NCI-H1436 (cell line): ENCODE data around the gene ZNF274.
"Not testable (repeated sequence)": the region's sequence is repeated elsewhere in the genome, so short reads cannot be mapped to it uniquely, and the experiment has no call there.

Source experiments
- DNase-seq: peaks from one replicate; lab custom pipeline; 2025; lab: John Stamatoyannopoulos, UW

The ZNF274 gene

GRCh38 chr19:58182989-58183816 lies at the start of gene ZNF274:
Gene ZNF274 (plus strand): TSS chr19:58183061. CDS start chr19:58183966, 905 bp downstream.
- peak; percentile 81 for DNase-seq

- DNase-seq: no peak
These were observed 48.6 kb upstream of the ZNF274 start for GRCh38 chr19:58134244-58134643.

- no peak for DNase-seq
These were observed 37.0 kb upstream of the ZNF274 start for GRCh38 chr19:58145849-58146248.

- DNase-seq: not testable (repeated sequence)
These were observed 35.4 kb upstream of the ZNF274 start for GRCh38 chr19:58147475-58147874.

- peak; percentile 74 for DNase-seq
These were observed 32.4 kb upstream of the ZNF274 start, which contains the start of gene ZNF329 for GRCh38 chr19:58150328-58150921. Gene ZNF329 (minus strand): TSS chr19:58150789. CDS start chr19:58129503, 21,286 bp downstream.

- DNase-seq: no peak
These were observed 29.5 kb upstream of the ZNF274 start for GRCh38 chr19:58153386-58153785.

- DNase-seq: no peak
These were observed 28.6 kb upstream of the ZNF274 start for GRCh38 chr19:58154287-58154678.

- peak; percentile 92 for DNase-seq
These were observed 27.9 kb upstream of the ZNF274 start for GRCh38 chr19:58154679-58155648.

- DNase-seq: no peak
These were observed 25.7 kb upstream of the ZNF274 start for GRCh38 chr19:58157045-58157728.

- no peak for DNase-seq
These were observed 16.6 kb upstream of the ZNF274 start for GRCh38 chr19:58166268-58166667.

- no peak for DNase-seq
These were observed 16.1 kb upstream of the ZNF274 start for GRCh38 chr19:58166708-58167280.

GRCh38 chr19:58170860-58171259 lies 12.0 kb upstream of the ZNF274 start:
- DNase-seq: no peak

- peak; percentile 25 for DNase-seq
These were observed 822 bp upstream of the ZNF274 start for GRCh38 chr19:58181902-58182576.

- no peak for DNase-seq
These were observed 278 bp upstream of the ZNF274 start for GRCh38 chr19:58182577-58182988.

GRCh38 chr19:58183817-58184215 lies 955 bp downstream of the ZNF274 start:
- no peak for DNase-seq

GRCh38 chr19:58196901-58197616 lies 14.2 kb downstream of the ZNF274 start:
- DNase-seq: no peak

GRCh38 chr19:58203814-58204475 lies 21.1 kb downstream of the ZNF274 start:
- no peak for DNase-seq

GRCh38 chr19:58204566-58204965 lies 21.7 kb downstream of the ZNF274 start:
- no peak for DNase-seq

- no peak for DNase-seq
These were observed 26.7 kb downstream of the ZNF274 start for GRCh38 chr19:58209577-58209976.
